Measurements from ENCODE around the gene ATRX.

Gene ATRX

GRCh38 chrX:77779695-77780094, 6.3 kb downstream of the ATRX start:
- TF ChIP-seq CTCF (IDR thresholded peaks at IDR 0.05; ENCODE audit: insufficient read depth, low read length) (no peak), REST (IDR thresholded peaks at IDR 0.05; ENCODE audit: insufficient replicate concordance, low read depth) (no peak), SPI1 (IDR thresholded peaks at IDR 0.05; ENCODE audit: borderline replicate concordance, low read depth) (no peak), POLR2AphosphoS5 (IDR thresholded peaks at IDR 0.05; ENCODE audit: low read depth) (no peak), GABPA (IDR thresholded peaks at IDR 0.05; ENCODE audit: low read depth) (no peak)
- Histone ChIP-seq H3K4me3 (replicated peaks; ENCODE audit: insufficient read depth, low read length) (no peak overlapping the region), H3K27me3 (ENCODE audit: insufficient read depth, poor library complexity, severe bottlenecking) (no peaks in the 10 kb centered on the region), H3K27ac (replicated peaks) (no peak overlapping the region)
- no peak for DNase-seq (ENCODE audit: low read depth in 1 of 2, low spot score in 1 of 2)

GRCh38 chrX:77776659-77777058, 9.4 kb downstream of the ATRX start:
- no peak for DNase-seq (ENCODE audit: low read depth in 1 of 2, low spot score in 1 of 2)
- Histone ChIP-seq H3K4me3 (replicated peaks; ENCODE audit: insufficient read depth, low read length) (no peak overlapping the region), H3K27ac (replicated peaks) (no peak overlapping the region), H3K27me3 (ENCODE audit: insufficient read depth, poor library complexity, severe bottlenecking) (no peaks in the 10 kb centered on the region)
- TF ChIP-seq POLR2AphosphoS5 (IDR thresholded peaks at IDR 0.05; ENCODE audit: low read depth) = no peak
- no peak for TF ChIP-seq GABPA (IDR thresholded peaks at IDR 0.05; ENCODE audit: low read depth)
- no peak for TF ChIP-seq REST (IDR thresholded peaks at IDR 0.05; ENCODE audit: insufficient replicate concordance, low read depth)
- TF ChIP-seq CTCF (IDR thresholded peaks at IDR 0.05; ENCODE audit: insufficient read depth, low read length) = no peak
- TF ChIP-seq SPI1 (IDR thresholded peaks at IDR 0.05; ENCODE audit: borderline replicate concordance, low read depth) = no peak

GRCh38 chrX:77771601-77772000, 14.4 kb downstream of the ATRX start:
- Histone ChIP-seq H3K4me3 (replicated peaks; ENCODE audit: insufficient read depth, low read length) (no peak overlapping the region), H3K27me3 (ENCODE audit: insufficient read depth, poor library complexity, severe bottlenecking) (no peaks in the 10 kb centered on the region), H3K27ac (replicated peaks) (no peak overlapping the region)
- TF ChIP-seq REST (IDR thresholded peaks at IDR 0.05; ENCODE audit: insufficient replicate concordance, low read depth) (no peak), POLR2AphosphoS5 (IDR thresholded peaks at IDR 0.05; ENCODE audit: low read depth) (no peak), SPI1 (IDR thresholded peaks at IDR 0.05; ENCODE audit: borderline replicate concordance, low read depth) (no peak), GABPA (IDR thresholded peaks at IDR 0.05; ENCODE audit: low read depth) (no peak), CTCF (IDR thresholded peaks at IDR 0.05; ENCODE audit: insufficient read depth, low read length) (no peak)
- DNase-seq (ENCODE audit: low read depth in 1 of 2, low spot score in 1 of 2) = no peak

Measured in HL-60 (cell line).